NCI-H748 treated with DMSO at 0.1 percent for 48 hours (cell line): ENCODE results near the gene SETDB2.

ENCODE experiments used
- DNase-seq: peaks from one replicate; lab custom pipeline; 2025; lab: John Stamatoyannopoulos, UW

SETDB2 gene, protein sequence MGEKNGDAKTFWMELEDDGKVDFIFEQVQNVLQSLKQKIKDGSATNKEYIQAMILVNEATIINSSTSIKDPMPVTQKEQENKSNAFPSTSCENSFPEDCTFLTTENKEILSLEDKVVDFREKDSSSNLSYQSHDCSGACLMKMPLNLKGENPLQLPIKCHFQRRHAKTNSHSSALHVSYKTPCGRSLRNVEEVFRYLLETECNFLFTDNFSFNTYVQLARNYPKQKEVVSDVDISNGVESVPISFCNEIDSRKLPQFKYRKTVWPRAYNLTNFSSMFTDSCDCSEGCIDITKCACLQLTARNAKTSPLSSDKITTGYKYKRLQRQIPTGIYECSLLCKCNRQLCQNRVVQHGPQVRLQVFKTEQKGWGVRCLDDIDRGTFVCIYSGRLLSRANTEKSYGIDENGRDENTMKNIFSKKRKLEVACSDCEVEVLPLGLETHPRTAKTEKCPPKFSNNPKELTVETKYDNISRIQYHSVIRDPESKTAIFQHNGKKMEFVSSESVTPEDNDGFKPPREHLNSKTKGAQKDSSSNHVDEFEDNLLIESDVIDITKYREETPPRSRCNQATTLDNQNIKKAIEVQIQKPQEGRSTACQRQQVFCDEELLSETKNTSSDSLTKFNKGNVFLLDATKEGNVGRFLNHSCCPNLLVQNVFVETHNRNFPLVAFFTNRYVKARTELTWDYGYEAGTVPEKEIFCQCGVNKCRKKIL

DNA sequence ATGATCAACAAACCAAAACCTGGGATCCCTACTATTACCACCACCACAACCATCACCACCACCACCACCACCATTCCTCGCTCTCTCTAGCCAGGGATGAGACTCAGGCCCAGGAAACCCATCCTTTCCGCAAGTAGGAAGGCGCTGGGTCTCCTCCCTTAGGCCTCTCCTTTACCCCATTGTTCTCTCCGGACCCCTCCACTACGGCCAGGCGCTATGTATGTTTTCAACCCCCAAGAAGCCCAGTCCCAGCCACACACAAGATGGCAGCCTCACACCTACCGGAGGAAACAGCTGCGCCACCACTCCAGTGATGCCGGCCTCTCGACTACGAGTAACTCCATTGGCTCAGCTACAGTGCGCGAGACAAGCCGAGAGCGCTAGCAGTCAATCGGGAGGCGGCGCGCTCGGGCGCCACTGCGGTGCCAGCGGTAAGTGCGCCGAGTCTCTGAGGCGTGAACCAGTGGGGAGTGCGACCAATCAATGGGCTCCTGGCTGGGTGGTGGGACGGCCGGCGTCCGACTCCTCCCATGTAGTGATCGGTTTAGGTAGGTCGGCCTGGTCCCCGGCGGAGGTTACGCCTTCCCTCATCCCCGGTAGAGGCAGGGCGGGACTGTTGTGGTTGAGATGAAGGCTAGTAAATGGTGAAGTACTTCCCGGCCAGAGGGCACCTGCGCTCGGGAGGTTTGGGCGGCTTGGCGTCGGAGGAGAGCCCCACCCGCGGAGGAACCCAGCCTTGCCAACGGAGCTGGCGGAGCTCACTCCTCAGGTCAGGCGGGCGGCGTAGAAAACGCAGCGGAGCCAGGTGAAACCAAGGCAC lies at the start of gene SETDB2, which contains the start of gene CAB39L:
Gene SETDB2, plus strand, starts transcription at position 571 of the 820 bp plus-strand sequence. CDS start 7,620 bp downstream, outside the sequence.
Gene CAB39L, minus strand, starts transcription at position 361 of the 820 bp plus-strand sequence. CDS start 61,154 bp downstream, outside the sequence.
- DNase-seq = peak; percentile 95

DNA sequence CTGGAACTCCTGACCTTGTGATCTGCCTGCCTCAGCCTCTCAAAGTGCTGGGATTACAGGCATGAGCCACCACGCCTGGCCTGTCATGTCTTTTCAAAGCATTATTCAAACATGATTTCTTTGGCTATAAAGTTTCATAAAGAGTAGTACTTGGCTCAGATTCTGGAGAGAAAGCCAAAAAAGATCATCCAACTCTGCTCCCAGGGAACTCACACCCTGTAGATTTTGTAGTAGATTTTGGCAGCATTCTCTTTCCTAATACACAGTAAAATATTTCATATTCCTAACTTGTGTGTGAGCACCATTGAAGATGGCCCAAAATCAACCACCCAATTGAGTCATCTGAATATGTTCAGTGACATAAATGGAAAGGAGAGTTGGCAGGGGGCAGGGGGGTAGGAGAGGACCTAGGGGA lies 48.6 kb upstream of the SETDB2 start:
- DNase-seq = no peak

DNA sequence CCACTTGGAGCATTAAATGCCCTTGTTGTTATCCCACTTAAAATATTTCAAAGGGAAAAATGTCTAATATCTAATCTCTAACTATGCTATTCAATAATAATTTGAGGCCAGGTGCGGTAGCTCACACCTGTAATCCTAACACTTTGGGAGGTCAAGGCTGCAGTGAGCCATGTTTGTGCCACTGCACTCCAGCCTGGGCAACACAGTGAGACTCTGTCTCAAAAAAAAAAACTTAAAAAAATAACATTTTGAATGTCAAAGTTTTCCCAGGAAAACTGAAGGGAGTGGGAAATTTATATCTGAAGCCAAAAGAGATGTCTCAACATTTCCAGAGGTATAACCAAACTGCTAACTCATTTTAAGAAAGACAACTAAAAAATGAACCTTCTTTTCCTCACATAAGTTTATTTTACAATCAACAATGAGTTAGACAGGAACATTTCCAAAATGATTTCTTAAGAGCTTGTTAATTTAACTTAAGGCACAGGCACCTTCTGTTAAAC lies 48.1 kb upstream of the SETDB2 start:
- no peak for DNase-seq

DNA sequence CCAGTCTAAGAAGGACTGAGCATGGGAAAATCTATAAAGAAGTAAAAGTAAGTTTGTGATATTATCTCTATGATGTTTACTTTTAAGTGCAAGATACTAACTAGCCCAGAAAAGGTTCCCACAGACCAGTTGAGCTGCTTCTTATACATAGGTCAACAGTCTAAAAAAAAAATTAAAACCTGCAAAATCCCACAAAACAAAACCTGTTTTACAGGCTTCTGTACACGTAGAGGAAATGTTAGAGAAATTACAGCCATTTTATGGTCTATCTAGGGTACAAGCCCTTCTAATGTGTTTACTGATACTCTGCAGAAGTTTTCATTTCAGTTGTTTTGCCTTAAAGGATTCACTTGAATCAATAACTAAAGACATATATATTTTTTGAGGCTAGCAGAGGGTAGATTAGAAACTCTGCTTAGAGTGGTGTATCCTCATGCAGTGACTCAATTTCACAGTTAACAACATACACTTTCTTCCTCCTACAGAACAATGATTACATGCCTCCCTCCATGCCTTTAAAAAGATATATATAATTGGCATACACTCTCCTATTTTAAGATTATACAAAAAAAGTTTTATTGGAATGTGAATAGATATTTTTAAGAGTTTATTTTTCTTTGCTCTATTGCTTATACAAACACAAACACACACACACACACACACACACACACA lies 44.1 kb upstream of the SETDB2 start:
- DNase-seq = no peak

DNA sequence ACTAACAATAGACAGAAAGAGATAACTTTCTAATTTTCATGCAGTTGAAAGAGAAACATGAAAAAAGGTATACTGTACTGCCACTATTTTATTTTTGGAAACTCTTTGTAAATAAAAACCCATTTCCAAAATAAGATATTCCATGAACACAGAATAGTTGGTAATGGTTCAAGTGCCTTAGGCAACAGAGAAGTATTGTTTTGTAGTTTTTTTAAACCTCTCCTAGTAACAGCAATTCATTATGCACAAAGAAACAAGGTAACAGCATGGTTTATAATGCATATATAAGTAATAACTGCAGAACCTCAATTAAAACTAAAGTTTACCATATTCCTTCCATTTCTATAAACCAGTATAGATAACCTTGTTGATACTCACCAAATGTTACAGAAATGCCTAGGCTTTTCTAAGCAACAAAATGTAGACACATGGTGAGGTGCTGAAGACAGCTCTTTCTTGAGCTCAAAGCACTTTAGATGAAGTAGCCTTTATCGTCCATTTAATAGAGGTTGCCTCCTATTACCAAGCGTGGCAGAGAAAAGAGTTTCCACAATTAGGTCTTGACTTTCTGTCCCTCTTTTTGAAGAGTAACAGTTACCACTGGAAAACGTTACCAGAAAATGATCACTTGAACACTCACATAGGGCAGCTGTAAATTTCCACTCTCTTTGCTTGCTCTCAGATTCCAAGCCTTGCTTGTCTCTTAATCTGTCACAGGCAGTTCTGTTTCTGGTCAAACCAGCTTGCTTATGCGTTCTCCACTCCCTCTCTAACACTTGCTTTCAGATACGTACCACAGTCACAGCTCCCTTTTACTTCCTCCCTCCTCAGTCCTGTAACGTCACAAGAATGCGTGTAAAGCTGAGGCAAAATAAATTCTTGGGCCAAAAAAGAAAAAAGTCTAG lies 43.1 kb upstream of the SETDB2 start:
- no peak for DNase-seq

DNA sequence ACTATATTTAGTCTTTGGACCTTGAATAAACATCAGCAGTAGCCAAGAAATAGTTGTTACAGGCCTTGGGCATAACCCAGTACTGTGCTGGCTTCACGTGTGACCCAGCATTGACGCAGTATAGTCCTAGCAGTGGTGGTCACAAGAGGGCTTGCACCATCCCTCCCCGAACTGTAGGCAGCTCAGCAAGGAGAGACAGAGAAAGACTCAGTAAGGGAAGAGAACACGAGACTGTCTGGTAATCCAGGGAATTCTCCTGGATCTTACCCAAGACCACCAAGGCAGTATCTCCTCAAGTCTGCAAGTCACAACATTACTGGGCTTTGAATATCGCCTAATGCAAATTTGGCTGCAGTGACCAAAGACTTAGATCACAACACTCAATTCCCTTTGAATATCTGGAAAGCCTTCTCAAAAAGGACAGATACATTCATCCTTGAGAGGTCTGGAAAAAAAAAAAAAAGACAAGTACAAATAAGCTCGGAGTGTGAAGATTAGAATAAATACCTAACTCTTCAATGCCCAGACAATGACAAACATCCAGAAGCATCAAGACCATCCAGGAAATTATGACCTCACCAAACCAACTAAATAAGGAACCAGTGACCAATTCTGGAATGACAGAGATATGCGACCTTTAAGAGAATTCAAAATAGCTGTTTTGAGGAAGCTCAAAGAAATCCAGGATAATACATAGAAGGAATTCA lies 39.9 kb upstream of the SETDB2 start:
- no peak for DNase-seq

DNA sequence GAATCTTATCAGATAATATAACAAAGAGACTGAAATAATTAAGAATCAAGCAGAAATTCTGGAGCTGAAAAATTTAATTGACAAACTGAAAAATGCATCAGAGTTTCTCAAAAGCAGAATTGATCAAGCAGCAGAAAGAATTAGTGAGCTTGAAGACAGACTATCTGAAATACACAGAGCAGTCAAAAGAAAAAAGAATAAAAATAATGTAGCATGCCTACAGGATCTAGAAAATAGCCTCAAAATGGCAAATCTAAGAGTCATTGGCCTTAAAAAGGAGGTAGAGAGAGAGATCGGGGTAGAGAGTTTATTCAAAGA lies 39.4 kb upstream of the SETDB2 start:
- DNase-seq = no peak

DNA sequence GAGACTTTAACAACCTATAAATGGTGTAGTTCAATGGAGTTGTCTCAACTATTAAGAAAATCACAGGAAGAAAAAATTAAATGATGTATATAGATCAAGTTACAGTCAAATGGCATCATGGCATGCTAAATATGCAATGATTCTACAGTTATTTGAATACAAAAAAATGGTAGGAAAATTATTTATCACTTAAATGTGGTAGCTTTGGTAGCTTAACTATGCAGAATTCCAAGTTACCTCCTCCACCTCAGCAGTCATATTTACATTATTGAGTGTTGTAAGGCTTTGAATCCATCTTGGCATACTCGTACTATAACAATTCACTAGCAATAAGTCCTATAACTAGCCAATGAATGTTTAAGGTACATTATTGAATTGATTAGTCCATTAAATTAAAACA lies 37.0 kb upstream of the SETDB2 start:
- no peak for DNase-seq

DNA sequence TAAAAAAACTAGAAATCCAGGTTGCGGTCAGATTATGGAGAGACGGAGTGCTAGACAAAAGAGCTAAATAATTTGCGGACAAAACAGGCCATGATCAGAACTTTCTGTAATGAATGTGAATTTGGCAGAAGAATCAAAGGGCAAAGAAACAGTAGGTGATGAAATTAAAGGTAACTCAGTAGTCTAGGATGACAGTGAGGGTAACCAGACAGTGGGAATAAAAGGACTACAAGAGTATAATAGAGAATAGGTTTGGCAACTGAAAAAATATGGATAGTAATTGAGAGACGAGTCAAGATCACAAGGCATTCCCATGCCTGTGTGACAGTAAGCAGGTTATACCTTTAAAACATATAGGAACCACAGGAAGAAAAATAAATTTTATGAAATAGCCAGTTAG lies 36.1 kb upstream of the SETDB2 start:
- no peak for DNase-seq

DNA sequence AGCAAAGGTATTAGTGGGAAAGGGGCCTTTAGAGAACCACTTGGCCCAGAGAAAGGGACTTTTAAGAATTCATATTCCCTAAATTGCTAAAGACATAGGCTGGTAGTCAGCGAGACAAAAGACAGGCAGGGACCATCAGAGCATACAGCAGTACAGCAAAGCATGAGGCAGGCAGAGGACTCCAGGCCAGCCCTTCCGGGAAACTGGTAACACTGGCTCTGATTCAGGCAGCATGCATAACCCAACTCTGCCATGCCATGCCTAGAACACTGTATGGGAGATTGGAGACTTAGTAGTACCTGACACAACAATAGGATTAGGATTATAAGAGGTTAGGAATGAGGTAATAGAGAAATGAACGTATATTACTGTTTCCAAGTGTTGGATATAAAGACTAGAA lies 35.1 kb upstream of the SETDB2 start:
- DNase-seq = no peak

DNA sequence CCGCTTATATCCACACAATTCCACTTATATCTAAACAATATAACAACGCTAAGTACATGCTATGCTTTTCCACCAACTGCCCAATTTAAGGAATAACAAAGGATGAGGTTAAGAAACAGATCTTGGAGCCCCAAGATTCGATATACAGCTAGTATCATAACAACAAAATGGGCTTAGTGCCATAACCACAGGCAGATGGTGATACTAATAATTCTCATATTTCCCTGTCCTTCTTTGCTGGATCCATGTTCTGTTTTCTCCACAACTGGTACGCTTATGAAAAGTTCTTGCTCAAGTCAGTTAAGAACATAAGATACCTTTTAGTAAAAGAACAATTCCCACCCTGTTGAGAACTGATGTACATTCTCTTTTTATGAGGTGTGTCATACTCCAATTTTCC lies 34.1 kb upstream of the SETDB2 start:
- DNase-seq = no peak

DNA sequence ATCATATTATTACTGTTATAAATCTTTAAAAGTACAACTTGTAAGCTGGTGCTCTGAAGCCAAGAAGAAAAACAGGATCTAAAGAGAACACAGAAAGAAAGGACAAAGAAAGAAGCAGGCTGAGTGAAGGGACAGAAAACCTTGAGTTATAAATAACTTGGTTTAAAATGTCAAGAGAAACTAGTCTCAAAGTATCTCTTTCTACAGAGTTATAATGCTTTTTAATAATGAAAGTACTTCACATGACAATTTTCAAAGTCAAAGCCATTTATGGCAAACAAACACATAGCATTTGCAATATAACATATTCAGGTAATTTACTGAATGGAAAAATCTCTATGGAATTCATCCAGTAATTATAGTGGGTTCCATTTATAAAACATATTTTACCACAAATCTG lies 33.6 kb upstream of the SETDB2 start:
- no peak for DNase-seq

DNA sequence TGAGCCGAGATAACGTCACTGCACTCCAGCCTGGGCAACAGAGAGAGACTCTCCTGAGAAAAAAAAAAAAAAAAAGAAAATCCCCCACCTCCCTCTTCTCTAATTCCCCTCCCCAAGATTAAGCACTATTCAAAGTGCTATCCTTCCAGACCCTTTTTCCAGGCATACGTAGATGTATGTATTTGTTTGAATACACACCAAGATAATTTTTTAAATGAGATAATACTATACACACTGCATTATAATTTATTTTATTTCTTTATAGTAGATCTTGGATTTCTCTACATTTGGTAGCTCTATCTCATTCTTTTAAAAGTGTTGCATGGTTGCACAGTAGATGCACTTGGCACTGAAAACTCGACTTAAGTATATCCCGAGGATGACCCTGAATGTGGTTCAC lies 32.7 kb upstream of the SETDB2 start:
- no peak for DNase-seq

DNA sequence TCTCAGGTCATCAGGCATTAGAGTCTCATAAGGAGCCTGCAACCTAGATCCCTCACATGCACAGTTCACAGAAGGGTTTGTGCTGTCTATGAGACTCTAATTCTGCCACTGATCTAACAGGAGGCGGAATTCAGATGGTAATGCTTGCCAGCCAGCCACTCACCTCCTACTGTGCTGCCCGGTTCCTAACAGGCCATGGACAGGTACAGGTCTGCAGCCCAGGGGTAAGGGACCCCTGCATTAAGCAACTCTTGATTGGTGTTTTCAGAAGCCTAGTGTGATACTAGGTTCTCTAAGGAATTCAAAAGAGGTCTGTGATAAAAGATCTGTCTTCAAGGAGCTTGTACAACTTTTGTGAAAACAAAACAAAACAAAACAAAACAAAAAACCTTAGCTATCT lies 31.3 kb upstream of the SETDB2 start:
- DNase-seq = no peak

DNA sequence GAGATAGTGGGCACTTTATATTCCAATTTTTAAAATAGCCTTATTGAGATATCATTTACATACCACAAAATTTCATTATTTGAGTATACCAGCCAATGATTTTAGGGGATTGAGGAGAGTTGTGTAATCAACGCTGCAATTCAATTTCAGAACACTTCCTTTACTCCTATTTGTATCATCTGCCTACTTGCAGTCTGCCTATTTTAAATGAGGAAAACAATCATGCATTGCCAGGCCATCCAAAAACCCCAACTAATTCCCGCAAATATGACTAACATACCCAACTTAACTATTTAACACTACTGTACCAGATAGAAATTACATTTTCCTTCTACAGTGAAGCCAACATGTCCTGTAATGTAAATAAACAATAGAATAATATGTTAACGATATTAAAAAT lies 26.9 kb upstream of the SETDB2 start:
- no peak for DNase-seq

DNA sequence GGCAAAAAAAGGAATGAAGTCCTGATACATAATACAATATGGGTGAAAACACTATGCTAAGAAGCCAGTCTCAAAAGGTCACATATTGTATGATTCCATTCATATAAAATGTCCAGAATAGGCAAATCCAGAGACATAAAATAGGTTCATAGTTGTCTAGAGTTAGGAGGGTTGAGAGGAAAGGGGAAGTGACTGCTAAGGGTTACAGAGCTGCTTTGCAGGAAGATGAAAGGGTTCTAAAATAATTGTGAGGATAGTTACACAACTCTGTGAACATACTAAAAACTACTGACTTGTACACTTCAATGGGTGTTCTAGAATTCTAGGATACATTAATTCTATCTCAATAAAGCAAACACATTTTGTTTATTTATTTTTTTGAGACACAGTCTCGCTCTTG lies 25.9 kb upstream of the SETDB2 start:
- DNase-seq = no peak

DNA sequence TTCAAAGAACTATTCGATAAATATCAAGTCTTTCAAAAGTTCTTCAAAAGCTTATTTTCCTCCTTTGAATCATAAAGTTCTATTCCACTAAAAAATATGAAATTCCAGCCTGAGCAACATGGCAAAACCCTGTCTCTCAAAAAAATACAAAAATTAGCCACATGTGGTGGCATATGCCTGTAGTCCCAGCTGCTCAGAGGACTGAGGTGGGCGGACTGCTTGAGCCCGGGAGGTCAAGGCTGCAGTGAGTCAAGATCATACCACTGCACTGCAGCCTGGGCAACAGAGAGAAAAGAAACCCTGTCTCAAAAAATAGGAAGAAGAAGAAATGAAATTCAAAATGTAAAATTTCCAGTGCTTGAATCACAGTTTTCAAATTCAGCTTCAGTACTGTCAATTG lies 24.8 kb upstream of the SETDB2 start:
- DNase-seq = no peak

DNA sequence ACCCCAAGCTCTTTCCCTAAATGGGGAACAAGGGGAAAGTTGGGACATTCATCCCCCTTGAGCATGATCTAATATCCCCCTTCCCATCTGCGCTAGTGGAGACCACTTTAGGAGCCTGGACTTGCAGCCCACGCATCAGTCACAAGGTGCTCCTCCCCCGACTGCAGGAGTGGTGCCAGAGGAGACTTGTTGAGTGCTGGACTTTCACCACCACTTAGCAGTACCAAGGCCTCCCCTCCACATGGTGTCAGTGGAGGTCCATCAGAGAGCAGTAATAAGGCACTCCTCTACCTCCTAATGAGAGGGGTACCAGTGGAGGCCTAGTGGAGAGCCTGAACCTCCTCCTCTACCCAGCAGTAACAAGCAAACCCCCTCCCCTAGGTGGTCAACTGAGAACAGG lies 22.7 kb upstream of the SETDB2 start:
- DNase-seq = no peak

DNA sequence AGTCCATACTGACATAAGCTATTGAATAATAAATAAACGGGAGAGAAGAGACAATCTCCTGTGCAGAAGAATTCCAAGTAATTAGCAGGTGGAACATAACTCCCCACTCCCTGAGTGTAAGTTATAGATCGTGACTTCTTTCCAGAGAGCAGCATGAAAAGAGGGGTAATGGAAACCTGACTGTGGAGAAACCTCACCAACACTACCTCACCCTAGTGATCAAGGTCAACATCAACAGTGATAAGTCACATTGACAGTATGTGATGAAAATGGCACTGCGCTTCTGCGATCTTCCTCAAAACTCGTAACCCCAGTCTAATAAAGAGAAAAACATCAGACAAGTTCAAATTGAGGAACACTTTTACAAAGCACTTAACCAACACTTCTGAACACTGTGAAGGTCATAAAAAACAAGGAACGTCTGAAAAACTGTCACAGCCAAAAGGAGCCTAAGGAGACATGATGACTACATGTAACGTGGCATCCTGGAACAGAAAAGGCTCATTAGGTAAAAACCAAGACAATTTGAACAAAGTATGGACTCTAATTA lies 20.0 kb upstream of the SETDB2 start:
- DNase-seq = no peak
